ENCODE measurements around the gene FOXE1.

DNA sequence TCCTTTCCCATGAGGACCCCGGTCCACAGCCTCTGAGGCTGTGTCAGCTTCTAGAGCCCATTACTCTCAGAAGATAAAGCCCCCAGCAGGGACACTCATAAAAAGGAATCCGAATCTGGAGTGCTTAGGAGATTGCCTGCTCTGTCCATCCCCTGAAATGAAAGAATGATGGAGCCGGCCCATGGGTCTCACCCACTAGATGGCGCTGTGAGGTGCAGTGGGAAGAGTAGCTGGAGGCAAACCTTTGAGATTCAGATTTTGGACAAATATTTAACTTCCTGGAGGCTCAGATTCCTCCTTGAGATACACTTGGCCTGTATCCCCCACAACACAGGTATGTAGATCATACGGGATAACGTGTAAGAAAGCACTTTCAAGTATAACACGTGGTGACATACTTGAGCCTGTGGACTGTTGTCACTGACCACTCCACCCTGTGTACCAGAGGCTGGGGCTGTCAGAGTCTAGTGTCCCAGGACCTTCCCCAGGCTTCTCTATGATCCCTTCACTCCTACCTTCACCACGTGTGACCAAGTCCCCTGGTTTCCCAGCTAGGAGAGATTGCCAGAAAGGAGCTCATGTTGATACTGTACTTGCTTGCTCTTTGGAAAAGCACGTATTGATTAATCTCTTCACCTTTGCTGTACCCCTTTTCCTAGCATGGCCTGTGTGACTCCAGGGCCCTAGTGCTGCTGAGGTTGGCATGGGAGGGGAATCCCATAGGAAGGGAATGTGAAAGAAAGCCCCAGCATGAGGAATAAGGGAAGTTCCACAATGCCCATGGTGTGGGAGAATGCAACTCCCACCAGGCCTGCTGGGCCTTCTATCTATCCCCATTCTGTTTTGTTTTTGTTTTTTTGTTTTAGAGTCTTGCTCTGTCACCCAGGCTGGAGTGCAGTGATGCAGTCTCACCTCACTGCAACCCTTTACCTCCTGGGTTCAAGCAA, 37.2 kb downstream of the FOXE1 start:
- TF ChIP-seq EZH2 (IDR thresholded peaks at IDR 0.05) (no peak), POLR2AphosphoS5 (IDR thresholded peaks at IDR 0.05; ENCODE audit: borderline replicate concordance, low read depth, low read length) (no peak)
